ENCODE measurements around the gene SIRT6.
"Not testable (repeated sequence)": the region's sequence is repeated elsewhere in the genome, so short reads cannot be mapped to it uniquely, and the experiment has no call there.

SIRT6 gene

DNA sequence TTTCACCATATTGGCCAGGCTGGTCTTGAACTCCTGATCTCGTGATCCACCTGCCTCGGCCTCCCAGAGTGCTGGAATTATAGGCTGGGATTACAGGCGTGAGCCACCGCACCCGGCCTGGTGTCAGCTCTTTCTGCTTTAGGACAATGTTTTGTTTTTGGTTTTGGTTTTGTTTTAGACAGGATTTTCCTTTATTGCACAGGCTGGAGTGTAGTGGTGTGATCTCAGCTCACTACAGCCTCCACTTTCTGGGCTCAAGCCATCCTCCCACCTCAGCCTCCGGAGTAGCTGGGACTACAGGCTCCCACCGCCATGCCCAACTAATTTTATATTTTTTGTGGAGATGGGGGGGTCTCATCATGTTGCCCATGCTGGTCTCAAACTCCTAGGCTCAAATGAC lies 53.3 kb downstream of the SIRT6 start:
- not testable (repeated sequence) for DNase-seq

GRCh38 chr19:4127322-4127721 lies 55.0 kb downstream of the SIRT6 start:
- DNase-seq, result not testable (repeated sequence)

- no peak for DNase-seq
These were observed 57.7 kb downstream of the SIRT6 start for GRCh38 chr19:4124638-4125037.

All from NCI-H1048 (cell line).